CD4-positive, alpha-beta T cell treated with Interleukin-6 at 100 ng/mL for 8 hours (primary cell): ENCODE results near the gene ITGA7.

ENCODE experiments used
- DNase-seq: peaks from one replicate; pipeline ENCODE4 v3.0.0-alpha.2; 2020; ENCODE audit warnings: mixed read lengths, low spot score

ITGA7 gene

DNA sequence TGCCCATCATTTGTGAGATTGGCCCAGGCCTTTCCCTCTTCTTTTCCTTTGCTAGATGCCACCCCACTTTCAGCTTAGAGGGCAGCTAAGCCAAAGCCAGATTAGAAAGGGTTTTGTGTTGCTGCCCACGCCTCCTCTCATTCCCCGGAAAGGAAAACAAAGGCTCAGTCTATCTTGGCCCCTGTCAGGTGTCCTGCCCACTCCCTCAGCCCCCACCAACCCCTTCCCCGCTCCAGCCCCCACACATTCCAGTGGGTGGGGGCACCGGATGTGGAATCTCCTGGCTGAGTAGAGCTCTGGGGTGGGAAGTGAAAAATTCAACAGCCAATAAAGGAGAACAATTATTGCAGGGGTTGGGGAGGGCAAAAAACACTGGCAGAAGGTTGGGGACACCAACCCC, 10.3 kb upstream of the ITGA7 start:
- no peak for DNase-seq

DNA sequence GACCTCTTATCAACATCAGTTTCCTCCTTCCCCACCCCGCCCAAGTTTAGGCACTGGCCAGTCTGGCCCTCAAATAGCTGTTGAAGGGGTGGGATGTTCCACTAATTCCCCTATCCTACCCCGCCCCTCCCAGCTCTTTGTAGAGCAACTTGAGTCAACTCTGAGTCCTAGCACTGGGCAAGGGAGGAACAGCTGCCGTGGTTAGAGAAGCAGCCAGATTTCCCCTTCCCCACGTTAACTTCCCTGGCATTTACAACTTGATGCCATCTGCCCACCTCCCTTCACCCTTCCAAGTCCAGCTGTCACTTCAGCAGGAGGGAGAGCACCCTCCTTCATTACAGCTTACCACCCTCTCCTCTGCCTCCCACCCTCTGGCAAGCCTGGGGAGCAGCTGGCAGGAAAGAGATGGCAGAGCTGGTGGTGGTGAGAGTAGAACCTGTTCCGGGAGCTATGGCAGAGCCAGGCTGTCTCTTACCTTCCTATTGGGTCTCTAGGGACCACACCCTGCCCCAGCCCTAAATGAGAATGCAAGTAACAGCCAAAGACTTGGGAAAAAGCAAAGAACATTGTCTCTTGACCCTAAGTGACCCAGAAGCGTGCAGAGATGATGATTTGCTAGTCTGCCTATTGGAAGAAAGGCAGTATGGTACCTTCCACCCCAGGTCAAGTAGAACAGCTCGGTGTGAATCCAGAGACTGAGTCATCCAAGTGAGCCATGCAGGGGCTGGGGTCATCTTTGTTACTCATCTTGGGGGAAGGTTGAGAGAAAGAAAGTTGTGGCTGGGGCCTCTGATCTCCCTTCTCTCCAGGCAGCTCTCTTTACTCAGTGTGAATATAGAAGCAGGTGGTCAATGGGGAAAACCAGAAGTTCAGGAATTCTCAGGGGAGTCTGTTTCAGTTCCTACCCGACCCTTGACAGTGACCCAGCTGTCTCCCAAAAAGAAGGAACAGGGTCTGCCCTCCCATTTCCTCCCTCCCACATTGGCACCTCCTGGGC, 9.6 kb upstream of the ITGA7 start:
- DNase-seq, result no peak

DNA sequence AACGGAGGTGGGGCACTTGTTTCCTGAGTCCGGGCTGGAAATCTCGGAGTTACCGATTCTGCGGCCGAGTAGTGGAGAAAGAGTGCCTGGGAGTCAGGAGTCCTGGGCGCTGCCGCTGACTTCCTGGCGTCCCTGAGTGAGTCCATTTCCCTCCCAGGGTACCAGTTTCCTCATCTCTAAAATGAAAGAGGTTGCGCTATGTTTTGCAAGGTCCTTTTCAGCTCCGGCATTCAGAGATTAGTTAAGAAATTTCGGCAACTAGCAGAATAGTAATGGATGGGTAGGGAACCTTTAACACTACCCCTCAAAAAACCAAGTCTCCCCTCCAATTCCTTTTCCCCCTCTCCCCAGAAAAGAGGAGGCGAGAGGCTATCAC, 8.9 kb upstream of the ITGA7 start:
- no peak for DNase-seq

DNA sequence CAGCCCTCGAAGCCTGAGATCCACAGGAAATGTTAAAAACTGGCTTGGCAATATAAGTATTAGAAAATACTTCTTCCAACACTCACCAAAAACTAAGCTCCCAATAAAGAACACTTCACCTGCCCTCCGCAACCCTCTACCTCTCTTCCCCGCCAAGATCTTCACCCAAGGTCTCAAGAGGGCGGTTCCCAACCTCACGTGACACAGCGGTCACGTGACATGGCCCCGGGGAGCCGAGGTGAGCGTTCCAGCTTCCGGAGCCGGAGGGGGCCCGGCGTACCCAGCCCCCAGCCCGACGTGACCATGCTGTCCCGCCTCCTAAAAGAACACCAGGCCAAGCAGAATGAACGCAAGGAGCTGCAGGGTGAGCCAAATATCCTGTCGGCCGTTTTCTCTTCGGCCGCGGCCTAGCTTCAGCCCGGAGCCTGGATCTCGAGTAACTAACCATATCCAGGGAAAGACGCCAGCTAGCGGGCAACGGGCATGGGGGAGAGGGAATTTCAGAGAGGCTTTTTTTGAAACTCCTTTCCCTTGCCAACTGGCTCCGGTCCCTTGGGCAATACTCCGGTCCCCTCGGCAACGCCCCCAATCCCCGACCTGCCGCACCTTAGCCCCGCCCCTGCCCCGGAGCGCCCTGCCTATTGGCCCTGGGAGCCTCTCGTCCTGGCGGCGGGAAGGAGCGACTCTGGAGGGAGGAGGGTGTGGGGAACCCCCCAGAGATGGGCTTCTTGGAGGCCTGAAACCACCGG, 8.3 kb upstream of the ITGA7 start, which contains the start of gene BLOC1S1:
BLOC1S1 (plus strand) TSS at position 214 of the 749 bp plus-strand sequence; CDS start at position 220, 6 bp downstream.
- DNase-seq, result peak; percentile 89

DNA sequence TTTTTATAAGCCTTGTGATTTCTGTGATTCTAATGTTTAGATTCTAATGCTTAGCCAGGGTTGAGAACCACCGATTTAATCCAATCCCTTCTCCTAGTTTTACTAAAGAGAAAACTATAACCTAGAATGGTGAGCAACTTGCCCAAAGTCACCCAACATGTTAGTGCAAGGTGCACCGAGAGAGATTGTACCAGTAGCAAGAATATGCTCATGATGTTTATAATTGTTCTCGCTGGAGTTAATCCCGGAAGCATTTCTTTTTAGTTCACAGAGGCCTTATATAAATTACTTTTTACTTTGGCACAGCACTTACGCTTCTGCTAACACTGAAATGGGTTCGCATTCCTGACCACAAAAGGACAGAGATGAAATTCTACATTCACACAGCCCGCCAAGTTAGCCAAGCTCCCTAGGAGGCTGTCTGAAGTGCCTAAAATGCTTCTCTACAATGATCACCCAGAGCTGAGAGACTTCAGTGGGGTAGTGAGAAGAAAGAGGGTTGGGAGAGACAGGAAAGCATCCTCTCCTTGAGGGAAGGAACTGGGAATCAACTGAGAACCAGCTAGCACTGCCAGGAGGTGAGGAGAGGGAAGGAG, 7.6 kb upstream of the ITGA7 start:
- no peak for DNase-seq

DNA sequence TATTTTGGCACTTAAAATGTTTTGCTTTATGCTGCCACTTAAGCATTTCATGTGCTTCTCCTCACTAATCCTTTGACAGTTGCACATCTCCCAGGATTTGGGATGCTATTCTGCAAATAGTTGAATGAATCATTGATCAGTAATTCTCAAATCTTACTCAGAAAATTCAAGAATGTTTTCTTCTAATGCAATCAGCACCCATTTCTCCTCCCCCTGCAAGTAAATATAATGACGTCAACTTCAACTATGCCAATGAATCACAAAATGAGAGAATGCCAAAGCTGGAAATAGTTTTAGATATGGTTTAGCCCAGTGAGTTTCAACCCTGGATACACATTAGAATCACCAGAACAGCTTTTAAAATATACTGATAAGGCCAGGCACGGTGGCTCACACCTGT, 6.0 kb upstream of the ITGA7 start:
- DNase-seq, result no peak

DNA sequence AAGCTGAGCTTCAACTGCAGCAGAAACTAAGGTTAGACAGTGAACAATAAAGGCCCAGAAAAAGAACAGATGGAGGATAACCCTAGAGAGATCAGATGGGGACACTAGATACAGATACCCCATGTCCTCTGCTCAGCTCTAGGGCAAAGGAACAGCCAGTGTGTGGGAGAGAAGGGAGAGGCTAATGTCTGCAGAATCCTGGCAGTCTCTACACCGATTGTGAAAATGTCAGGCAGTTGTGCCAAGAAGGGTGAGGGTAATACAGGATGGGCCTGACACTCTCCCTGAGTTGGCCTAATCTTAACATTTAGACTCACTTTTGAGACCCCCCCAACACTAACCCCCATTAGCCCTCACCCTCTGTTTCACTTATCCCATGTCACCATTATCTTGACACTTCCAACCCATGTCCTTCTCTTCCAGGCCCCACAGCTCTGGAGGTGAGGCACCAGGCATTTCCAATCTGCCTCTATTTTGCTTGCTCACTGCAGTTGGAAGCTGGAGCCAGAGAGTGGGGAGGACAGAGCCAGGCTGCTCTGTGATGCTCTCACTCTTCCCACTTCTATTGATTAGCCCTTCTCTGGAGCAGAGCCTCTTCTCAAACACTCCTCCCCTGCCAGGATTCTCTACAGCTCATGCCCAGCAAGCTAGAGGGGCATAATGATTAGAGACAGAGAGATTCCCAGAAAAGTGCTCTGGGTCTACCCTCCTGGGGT, 5.2 kb upstream of the ITGA7 start:
- DNase-seq, result no peak

DNA sequence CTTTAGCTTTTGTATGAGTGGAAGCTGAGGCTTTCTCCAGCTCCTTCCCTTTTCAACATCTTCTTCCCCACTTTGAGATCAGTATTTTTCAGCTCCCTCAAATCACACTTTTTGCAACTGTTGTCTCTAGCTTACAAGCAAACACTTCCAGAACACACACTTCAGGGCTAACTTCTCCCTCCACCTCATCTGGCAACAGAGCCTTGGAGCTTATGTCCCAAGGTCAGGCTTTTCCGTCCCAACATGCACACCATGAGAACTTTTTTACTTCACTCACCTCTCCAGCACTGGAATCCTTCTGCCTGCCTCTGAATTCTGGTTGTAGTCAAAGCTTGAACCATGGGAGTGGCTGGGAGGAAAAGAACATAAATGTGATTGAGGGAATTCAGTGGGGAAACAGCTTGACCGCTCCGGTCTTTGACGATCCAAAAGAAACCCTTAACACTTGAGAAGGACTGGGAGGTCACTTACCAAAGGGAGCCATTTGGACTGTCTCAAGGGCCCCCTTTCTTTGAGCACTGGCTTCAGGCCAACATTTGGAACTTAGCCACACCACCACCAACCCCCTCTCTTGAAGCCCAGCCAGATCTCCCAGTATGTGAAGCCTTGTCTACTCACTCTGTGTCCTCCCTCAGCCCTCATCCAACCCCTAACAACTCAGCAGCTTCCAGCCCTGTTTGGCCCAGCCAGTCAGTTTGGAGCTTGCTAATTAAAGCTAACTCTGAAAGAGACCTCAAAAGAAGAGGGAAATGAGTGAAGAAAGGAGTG, 4.3 kb upstream of the ITGA7 start:
- no peak for DNase-seq

DNA sequence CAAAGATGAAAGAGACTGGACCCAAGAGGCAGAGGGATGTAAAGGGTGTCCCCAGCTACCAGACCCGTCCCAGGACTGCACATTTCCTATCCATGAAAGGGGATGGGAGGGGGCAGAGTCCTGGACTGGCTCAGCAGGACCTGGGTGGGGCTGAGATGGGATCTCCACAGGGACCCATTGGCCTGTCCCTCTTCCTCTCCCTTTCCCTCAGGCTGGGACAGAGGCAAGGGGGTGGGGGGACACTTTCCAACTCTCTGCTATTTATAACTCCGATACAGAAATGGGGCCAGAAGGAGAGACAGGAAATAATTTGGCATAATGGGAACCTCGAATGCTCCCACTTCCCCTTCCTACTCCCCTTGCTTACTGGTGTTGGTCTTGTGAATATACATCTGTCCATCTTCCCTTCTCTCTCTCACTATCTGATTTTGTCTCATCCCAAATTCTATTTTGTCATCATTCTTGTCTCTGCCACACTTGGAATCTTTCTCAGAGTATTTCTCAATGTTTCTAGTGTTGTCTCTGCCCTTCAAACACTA, 1.1 kb upstream of the ITGA7 start:
- no peak for DNase-seq

DNA sequence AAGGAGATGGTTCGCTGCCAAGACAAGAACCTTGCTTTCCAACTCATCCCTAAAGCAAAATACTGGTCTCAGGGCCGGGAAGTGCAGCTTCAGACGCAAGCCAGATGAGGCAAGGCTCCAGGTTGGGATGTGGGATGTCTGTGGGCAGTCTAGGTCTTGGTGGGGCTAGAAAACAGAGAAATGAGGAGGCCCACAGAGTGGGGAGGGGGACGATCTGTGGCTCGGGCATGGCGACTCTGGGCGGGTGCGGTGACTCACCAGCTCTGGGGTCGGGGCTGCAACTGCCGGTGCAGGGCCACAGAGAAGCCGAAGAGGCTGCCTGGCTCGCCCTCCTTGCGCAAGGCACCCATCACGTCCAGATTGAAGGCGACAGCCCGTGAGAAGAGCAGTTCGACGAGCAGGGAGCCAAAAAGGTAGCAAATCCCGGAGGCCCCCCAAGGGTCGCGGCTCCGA, 459 bp downstream of the ITGA7 start:
- DNase-seq, result no peak

DNA sequence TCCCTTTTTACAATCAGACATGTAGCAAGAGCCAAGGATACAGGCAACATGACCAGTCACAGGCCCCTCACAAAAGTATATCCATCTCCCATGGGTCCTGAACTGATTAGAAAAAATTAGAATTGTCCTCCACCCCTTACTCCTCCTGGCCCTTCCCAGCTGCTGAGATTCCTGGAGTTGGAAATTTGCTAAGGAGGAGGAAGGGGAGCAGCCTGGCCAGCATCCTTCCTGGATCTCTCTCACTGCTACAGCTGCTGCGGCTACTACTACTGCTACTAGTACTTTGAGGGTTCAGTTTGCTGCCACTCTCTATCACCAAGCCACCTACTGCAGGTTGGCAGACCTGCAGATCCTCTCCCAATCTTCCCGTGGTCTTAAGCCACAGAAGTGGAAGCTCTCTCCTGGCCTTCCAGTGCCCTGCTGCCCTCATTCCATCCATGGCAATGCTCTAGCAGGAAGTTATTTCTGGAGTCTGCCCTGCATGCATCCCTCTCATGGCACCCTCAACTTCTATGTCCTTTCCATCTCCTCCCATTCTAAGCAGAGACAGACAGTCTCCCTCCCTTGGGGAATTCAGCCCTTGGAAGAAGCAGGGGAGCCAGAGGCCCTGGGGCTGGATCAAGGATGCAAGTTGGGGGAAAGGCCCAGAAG, 1.0 kb downstream of the ITGA7 start:
- no peak for DNase-seq

DNA sequence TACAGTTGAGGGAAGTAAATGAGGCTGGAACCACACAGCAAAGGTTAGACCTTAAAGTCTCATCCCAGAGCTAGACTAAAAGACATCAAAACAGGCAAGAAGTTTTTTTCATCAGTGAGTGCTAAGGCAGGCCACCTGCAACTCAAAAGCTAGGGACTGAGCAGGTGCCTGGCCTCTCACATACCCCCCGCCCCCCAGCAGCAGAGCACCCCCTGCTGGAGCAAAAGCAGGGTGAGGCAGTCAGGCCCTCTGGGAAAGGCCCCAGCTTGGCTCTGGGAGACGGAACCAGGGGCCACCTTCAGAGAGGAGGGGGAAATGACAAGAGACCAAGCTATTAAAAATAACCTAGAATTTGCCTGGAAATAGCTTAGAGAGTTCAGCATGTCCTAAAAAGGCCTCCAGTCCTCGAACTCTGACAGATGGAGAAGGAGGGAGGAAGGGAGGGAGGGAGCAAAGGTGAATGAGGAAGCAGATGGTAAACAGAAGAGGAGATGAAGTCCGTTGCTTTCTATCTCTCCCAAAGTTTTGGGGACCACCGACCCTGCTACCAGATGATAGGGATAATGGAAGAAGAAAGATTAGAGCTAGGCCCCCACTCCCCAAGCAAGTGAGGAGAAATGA, 1.8 kb downstream of the ITGA7 start:
- DNase-seq, result no peak

DNA sequence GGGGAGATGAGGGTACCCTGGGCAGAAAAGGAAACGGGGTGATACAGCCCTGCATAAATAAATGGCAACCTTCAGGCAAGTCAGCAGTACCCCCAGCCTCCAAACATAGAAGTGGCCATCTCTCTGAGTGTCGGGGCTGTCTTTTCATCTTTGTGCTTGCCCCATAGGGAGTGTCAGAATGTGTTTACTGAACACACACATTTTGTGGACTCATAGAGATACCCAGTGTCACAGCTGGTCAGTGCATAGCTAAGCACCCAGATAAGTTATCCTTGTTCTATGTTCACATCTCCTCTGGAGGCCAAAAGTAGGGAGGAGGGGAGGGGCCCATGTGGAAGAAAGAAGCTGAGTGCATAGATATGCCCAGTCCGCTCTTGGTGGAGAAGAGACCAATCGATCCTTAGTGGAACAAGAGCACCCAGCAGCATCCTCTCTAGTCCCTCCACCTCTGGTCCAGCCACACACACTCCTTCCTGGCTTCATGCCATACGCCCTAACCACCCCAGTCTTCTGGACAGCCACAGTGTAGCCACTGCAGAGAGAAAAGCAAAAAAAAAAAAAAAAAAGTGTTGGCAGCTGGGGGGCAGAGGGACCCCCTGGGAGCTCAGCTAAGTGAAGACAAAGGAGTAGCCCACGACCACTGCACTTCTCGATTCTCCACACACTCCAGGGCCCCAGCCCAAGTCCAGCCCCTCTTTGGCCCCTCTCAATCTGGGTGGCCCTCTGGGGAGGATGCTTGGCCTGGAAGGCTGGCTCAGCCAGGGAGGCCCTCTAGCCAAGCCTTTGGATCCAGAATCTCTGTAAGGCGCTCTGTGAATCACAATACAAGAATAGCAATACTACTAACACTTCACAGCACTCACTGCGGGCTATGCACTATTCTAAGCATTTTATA, 2.6 kb downstream of the ITGA7 start:
- DNase-seq, result no peak

DNA sequence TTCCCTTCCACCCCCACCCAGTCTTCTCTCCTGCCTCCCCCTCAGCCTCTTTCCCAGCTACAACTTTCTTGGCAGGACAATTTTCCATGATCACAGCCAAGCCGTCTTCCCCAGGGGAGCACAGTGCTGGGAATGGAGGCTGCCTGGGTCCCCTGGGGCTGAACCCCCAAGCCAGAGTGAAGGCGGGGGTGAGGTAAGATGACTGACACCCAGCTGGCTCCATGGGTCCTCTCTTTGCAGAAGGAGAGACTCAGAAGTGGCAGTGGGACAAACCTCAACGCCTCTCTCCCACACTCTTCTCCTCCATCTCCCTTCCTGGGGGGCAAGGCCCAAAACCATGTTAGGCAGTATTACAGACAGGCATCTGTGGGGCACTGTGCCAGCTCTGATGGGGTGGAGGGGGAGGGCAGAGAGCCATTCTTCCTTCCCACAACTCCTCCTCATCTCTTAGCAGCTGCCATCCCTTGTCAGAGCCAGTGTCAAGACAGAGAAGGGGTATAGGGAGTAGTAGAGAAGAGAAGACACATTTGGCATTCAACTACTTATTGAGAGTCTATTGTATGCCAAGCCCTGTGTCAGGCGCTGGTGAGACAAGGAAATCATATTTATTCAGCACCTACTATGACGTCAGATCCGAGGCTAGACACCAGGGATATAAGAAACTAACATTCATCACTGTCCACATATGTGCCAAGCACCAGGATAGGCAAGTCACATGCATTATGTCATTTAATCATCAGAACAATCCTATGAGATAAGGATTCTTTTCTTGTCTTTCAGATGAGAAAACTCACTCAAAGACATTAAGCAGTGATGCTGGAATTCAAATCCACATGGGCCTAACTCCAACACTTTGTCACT, 3.6 kb downstream of the ITGA7 start:
- DNase-seq, result no peak

DNA sequence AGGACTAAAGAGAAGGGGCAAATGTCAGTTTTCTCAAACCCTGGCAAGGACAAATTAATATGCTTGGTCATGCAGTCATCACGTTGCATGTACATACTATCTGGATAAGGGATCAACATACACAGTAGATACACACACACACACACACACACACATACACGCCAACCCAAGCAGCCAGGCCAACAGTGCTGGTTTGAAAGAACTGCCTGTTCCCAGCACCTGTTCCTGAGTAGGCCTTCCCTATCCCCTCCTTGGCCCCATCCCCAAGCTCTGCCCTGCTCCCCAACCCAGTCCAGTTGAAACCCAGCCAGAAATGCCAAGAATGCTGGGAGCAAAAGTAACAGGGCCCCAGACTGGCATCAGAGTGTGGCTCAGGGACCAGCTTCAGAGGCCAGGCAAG, 4.4 kb downstream of the ITGA7 start:
- no peak for DNase-seq

DNA sequence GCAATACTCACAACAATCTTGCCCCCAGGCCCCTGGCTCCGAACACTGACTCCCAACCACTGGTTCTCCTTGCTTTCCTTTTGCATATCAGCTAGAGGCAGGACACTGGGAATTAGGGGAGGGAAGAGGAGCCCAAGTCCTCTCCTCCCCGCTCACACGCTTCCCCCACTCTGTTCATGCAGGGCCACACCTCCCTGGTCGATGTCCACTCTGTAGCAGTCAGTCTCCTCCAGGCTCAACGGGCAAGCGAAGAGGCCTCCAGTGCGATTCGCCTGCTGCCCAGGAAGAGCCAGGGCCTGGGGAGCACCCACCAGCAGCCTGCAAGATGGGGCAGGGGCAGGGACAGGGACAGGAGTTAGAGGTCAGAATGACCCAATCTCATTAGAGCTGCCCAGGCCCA, 4.8 kb downstream of the ITGA7 start:
- no peak for DNase-seq

DNA sequence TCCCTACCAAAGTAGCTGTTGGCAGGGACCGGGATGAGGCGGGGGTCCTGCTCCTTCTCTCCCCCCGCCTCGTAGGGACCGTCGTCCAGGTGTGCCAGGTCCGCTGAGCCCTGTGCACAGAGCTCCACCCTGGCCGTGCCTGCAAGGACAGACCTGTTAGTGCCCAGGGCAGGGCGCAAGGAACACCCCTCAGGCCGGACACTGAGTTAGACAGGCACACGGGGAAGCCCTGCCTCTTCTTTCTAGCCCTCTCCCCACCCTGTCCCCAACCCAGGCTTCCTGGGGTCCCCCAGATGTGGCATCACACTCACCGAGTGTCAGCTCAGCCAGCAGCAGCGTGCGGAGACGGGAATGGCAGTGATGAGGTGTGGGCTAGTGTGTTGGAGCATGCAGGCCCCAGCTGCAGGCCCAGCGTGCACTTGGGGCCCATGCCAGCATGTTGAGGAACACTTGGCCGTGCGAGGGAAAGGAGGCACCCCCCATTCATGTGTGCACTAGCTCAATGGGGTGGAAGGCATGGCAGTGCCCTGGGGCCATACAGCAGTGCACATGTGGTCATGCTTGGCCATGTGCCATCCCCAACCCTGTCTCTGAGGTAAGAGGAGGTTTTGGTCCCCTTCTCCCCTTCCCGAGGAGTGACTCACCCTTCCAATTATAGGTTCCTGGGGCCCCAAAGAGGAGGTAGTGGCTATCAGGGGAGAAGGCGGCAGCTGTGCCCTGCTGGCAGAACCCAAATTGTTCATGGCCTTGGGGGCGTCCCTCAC, 7.3 kb downstream of the ITGA7 start:
- no peak for DNase-seq
